ENCODE measurements around the gene BNIP3.
"Not testable (repeated sequence)": the region's sequence is repeated elsewhere in the genome, so short reads cannot be mapped to it uniquely, and the experiment has no call there.

The BNIP3 gene

DNA sequence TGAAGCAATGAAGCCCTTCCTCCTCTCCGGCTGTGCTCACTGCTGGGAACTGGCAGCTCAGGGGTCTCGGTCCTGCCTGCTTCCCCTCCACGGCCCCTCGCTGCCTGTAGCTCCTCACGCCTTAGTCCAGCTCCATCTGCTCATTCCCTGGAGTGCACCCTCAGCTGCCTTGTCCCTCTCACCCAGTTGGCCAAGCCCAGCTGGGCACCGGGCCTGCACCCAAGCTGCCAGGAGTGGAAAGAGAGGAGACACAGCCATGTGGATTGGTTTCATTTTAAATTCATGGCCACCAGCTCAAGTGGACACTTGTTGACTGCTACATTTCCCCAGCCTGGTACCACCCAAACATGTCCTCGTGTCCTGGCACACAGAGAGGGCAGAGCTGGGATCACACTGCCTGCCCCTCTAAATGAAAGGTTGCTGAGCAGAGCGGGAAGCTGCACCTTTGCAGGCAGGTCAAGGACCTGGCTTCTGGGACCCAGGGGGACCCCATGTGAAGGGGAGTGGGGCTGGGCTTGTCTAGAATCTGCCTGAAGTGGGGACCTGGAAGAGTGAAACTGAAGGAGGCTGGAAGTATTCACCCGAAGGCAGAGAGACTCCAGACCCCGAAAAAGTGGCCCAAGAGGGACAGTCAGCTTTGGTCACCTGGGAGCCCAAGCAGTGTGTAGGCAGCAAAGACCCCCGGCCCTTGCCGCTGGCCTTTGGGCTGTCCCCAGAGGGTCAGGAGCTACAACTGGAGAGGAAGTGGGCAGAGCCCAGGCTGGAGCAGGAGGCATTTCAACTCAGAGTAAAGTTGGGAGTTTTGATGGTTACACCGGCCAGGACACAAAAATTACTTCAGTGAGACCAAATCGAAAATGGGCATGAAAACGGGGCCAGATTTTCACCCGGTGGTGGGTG lies 15.0 kb upstream of the BNIP3 start:
- TF ChIP-seq, protein P1, sequence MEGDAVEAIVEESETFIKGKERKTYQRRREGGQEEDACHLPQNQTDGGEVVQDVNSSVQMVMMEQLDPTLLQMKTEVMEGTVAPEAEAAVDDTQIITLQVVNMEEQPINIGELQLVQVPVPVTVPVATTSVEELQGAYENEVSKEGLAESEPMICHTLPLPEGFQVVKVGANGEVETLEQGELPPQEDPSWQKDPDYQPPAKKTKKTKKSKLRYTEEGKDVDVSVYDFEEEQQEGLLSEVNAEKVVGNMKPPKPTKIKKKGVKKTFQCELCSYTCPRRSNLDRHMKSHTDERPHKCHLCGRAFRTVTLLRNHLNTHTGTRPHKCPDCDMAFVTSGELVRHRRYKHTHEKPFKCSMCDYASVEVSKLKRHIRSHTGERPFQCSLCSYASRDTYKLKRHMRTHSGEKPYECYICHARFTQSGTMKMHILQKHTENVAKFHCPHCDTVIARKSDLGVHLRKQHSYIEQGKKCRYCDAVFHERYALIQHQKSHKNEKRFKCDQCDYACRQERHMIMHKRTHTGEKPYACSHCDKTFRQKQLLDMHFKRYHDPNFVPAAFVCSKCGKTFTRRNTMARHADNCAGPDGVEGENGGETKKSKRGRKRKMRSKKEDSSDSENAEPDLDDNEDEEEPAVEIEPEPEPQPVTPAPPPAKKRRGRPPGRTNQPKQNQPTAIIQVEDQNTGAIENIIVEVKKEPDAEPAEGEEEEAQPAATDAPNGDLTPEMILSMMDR (IDR thresholded peaks at IDR 0.05; ENCODE audit: low read length, missing control alignments): no peak
- no peak overlapping the region for H3K4me3 ChIP-seq (replicated peaks; ENCODE audit: low read depth, low read length)
- no peak for DNase-seq (ENCODE audit: low read depth)

DNA sequence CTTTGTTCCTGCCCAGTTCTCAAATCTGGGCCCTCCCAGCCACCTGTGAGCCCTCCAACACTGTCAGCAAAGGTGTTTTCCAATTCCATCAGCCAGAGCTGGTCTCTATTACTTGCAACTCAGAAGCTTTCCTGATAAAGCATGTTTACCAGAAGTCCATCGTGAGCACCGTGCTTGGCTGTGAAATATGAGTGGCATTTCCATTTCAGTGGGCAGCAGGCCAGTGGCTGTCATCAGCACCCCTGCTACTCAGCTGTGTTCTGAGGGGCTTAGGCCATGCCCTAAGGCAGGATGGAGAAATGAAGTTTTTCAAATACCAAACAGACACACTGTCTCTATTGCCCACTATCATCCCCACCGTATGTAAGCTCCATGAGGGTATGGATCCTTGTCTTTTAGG lies 12.7 kb upstream of the BNIP3 start:
- no peak overlapping the region for H3K4me3 ChIP-seq (replicated peaks; ENCODE audit: low read depth, low read length)
- DNase-seq (ENCODE audit: low read depth): no peak
- TF ChIP-seq, protein P1 (IDR thresholded peaks at IDR 0.05; ENCODE audit: low read length, missing control alignments): no peak

DNA sequence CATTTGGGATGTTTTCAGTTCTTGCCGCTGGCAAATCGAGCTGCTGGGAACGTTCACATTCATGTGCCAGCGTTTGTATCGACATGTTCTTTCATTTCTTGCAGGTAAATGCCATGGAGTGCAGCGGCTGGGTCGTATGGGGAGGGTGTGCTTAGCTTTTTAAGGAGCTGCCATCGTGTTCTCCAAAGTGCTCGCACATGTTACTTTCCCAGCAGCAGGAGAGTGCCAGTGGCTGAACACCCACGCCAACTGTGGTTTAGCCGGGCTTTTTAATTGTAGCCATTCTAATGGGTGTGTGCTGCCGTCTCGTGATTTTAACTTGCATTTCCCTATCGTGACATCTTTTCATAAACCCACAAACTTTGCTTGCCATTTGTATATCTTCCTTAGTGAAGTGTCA lies 11.6 kb upstream of the BNIP3 start:
- DNase-seq (ENCODE audit: low read depth): no peak
- TF ChIP-seq, protein P1 (IDR thresholded peaks at IDR 0.05; ENCODE audit: low read length, missing control alignments): no peak
- H3K4me3 ChIP-seq (replicated peaks; ENCODE audit: low read depth, low read length): no peak overlapping the region

DNA sequence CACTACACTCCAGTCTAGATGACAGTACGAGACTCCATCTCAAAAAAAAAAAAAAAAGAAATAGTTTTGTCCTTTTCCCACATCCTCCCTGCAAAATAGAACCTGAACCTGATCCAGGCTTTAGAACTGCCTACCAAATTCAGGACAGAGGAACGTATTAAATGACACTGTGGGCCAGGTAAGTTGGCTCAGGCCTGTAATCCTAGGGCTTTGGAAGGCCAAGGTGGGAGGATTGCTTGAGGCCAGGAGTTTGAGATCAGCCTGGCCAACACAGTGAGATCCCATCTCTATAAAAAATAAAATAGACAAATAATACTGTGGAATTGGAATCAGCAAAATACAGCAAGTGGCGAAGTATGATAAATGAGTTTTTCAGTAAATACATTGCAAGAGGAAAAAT lies 10.0 kb upstream of the BNIP3 start:
- no peak for DNase-seq (ENCODE audit: low read depth)
- TF ChIP-seq, protein P1 (IDR thresholded peaks at IDR 0.05; ENCODE audit: low read length, missing control alignments): no peak
- H3K4me3 ChIP-seq (replicated peaks; ENCODE audit: low read depth, low read length): no peak overlapping the region

DNA sequence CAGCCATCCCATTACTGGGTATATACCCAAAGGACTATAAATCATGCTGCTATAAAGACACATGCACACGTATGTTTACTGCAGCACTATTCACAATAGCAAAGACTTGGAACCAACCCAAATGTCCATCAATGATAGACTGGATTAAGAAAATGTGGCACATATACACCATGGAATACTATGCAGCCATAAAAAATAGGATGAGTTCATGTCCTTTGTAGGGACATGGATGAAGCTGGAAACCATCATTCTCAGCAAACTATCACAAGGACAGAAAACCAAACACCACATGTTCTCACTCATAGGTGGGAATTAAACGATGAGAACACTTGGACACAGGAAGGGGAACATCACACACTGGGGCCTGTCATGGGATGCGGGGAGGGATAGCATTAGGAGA lies 6.1 kb upstream of the BNIP3 start:
- not testable (repeated sequence) for H3K4me3 ChIP-seq (replicated peaks; ENCODE audit: low read depth, low read length); DNase-seq (ENCODE audit: low read depth)

DNA sequence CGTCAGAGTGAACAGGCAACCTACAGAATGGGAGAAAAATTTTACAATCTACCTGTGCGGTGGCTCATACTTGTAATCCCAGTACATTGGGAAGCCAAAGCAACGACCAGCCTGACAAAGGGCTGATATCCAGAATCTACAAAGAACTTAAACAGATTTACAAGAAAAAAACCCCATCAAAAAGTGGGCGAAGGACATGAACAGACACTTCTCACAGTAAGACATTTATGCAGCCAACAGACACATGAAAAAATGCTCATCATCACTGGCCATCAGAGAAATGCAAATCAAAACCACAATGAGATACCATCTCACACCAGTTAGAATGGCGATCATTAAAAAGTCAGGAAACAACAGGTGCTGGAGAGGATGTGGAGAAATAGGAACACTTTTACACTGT lies 5.6 kb upstream of the BNIP3 start:
- H3K4me3 ChIP-seq (replicated peaks; ENCODE audit: low read depth, low read length); DNase-seq (ENCODE audit: low read depth): not testable (repeated sequence)

DNA sequence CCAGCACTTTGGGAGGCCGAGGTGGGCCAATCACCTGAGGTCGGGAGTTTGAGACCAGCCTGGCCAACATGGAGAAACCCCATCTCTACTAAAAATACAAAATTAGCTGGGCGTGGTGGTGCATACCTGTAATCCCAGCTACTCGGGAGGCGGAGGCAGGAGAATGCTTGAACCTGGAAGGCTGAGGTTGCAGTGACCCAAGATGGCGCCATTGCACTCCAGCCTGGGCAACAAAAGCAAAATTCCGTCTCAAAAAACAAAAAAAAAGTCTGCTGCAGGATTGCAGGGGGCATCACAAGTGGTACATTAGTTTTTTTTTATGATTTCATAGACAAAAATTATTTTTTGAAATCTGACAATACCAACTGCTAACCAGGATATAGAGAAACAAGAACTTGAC lies 5.1 kb upstream of the BNIP3 start:
- not testable (repeated sequence) for H3K4me3 ChIP-seq (replicated peaks; ENCODE audit: low read depth, low read length); DNase-seq (ENCODE audit: low read depth)

DNA sequence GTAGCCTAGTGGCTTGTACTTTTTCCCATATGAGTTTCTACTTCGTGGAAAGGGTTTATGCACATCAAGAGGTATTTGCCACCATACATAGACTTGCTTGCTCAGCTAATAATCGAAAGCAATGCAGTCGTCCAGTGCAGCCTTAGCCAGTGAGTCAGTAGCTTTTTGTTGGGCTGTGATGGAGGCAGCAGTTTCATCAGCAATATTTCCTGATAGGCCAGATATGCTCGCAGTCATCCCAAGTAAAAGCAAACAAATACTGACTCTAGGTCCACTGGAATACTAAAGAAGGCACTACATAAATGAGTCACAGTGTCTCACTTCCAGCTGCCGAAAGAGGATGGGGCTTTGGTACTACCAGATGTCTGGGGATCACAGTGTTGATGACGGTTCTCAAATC lies 2.1 kb upstream of the BNIP3 start:
- TF ChIP-seq, protein P1 (IDR thresholded peaks at IDR 0.05; ENCODE audit: low read length, missing control alignments): no peak
- peak; percentile 80 for DNase-seq (ENCODE audit: low read depth)

More for the DNA sequence above, 2.1 kb upstream of the BNIP3 start:
- H3K4me3 ChIP-seq (replicated peaks; ENCODE audit: low read depth, low read length): no peak overlapping the region

Data from fibroblast of pulmonary artery (primary cell).